GM10266 (cell line): ENCODE results near the gene JAG2.

Source experiments
- DNase-seq: peaks from one replicate; pipeline ENCODE4 v3.0.0; 2012; ENCODE audit errors: extremely low spot score
- TF ChIP-seq, protein P1 (sequence below): IDR thresholded peaks from 2 replicates; pipeline ENCODE4 v1.5.1; 2012; ENCODE audit warnings: mild to moderate bottlenecking, low read depth; ENCODE audit not compliant: control insufficient read depth, insufficient read depth; ENCODE audit errors: missing control alignments

The JAG2 gene

DNA sequence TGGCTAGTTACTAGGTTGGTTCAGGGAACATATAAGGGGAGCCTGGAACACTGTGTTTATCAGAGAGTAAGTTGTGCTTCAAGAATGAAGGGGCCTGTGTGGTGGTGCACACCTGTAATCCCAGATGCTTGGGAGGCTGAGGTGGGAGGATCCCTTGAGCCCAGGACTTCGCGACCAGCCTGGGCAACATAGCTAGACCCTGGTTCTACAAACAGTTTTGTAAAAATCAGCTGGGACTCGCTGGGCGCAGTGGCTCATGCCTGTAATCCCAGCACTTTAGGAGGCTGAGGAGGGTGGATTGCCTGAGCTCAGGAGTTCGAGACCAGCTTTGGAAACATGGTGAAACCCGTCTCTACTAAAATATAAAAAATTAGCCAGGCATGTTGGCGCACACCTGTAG is 61.2 kb downstream of the JAG2 start:
- no peak for DNase-seq
- TF ChIP-seq, protein P1, sequence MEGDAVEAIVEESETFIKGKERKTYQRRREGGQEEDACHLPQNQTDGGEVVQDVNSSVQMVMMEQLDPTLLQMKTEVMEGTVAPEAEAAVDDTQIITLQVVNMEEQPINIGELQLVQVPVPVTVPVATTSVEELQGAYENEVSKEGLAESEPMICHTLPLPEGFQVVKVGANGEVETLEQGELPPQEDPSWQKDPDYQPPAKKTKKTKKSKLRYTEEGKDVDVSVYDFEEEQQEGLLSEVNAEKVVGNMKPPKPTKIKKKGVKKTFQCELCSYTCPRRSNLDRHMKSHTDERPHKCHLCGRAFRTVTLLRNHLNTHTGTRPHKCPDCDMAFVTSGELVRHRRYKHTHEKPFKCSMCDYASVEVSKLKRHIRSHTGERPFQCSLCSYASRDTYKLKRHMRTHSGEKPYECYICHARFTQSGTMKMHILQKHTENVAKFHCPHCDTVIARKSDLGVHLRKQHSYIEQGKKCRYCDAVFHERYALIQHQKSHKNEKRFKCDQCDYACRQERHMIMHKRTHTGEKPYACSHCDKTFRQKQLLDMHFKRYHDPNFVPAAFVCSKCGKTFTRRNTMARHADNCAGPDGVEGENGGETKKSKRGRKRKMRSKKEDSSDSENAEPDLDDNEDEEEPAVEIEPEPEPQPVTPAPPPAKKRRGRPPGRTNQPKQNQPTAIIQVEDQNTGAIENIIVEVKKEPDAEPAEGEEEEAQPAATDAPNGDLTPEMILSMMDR: no peak

- TF ChIP-seq, protein P1: no peak
Measured at GRCh38 chr14:105105158-105105557, 63.4 kb downstream of the JAG2 start.

DNA sequence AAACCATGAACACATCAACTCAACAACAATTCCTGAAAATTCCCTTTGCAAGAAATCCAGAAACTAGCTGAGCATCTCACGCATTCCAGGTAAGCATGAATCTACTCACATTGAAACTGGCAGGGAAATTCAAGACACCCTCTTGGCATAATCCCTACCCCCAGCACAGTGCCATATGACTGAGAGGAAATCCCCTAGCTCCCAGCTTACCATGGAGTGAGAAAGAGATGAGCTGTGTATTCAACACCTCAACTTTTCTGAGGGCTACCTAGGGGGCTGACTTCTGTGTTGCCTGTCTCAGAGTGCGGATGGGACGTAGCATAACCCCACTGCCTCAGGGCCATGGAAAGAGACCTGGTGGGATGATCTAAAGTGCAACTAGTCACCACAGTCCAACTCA is 65.7 kb downstream of the JAG2 start:
- TF ChIP-seq, protein P1: no peak
- DNase-seq: no peak

More at GRCh38 chr14:105105158-105105557, 63.4 kb downstream of the JAG2 start:
- no peak for DNase-seq

GRCh38 chr14:105102361-105102870 is 66.2 kb downstream of the JAG2 start:
- DNase-seq: no peak
- TF ChIP-seq, protein P1: no peak

DNA sequence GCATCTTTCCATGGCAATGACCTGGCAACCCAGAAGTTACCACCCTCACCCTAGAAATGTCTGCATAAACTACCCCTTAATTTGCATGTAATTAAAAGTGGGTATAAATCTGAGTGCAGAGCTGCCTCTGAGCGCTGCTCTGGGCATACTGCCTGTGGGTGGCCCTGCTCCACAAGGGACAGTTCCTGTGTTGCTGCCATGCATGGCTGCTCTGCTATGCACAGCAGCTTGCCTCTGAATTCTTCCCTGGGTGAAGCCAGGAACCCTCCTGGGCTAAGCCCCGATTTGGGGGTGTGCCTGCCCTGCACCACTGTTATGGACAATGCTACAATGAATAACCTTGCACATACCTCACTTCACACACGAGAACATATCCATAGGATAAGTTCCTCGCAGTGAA is 67.7 kb downstream of the JAG2 start:
- TF ChIP-seq, protein P1: no peak
- no peak for DNase-seq

DNA sequence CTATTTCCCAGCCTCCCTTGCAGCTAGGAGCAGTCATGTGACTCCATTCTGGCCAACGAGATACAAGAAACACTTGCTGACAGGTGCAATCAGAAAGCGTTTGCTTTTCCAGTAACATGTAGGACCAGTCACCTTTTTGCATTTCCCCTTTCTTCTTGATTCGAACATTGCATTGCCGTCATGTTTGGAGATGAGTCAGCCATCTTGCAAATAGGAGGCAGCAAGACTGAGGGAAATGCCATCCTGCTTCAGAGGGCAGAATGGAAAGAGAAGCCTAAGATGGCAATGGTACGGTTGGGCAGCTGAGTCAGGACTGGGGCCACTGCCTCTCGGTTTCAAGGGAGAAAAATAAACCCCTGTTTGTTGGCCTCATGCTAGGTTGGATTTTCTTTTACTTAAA is 68.8 kb downstream of the JAG2 start:
- no peak for DNase-seq
- TF ChIP-seq, protein P1: no peak

DNA sequence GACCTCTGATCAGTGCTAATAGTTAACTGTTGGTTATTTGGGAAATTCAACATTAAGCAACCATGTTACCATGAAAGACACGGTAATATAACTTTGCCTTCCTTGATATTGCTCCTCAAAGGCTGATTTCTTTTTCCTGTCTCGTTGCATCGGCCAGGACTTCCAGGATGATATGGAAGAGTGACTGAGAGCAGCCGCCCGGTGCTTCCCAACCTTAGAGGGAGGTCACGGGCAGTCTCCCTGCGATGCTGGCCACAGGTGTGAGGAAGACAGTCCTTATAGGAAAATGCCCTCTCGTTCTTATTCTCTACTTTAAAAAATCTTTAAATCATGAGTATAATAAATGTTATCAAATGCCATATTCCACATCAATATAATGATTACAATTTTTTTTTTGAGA is 70.3 kb downstream of the JAG2 start:
- no peak for DNase-seq
- TF ChIP-seq, protein P1: no peak
